Activated CD8-positive, alpha-beta memory T cell treated with anti-CD3 and anti-CD28 coated beads for 48 hours (primary cell): Measurements from ENCODE around the gene ACVR2B.

Experiments
- DNase-seq, 3 experiments: peaks; one replicate each; pipeline ENCODE4 v3.0.0-alpha.2; 2020; ENCODE audit warnings: low read depth in 2 of 3, low spot score in 2 of 3

Gene ACVR2B

GRCh38 chr3:38457111-38458003, 3.7 kb downstream of the ACVR2B start:
- no peak for DNase-seq

GRCh38 chr3:38458796-38459498, 5.3 kb downstream of the ACVR2B start:
- no peak for DNase-seq

GRCh38 chr3:38459499-38460048, 5.9 kb downstream of the ACVR2B start:
- DNase-seq, result no peak

GRCh38 chr3:38460377-38461270, 6.9 kb downstream of the ACVR2B start:
- DNase-seq, result no peak

- DNase-seq, result no peak
Measured at GRCh38 chr3:38465588-38466154, 12.0 kb downstream of the ACVR2B start.

GRCh38 chr3:38468765-38469164, 15.1 kb downstream of the ACVR2B start:
- DNase-seq, result no peak

GRCh38 chr3:38469852-38470251, 16.2 kb downstream of the ACVR2B start:
- DNase-seq, result no peak

- DNase-seq, result no peak
Measured at GRCh38 chr3:38471260-38471857, 17.7 kb downstream of the ACVR2B start.

- DNase-seq, result no peak
Measured at GRCh38 chr3:38472342-38472741, 18.7 kb downstream of the ACVR2B start.

GRCh38 chr3:38473229-38473628, 19.5 kb downstream of the ACVR2B start:
- no peak for DNase-seq

GRCh38 chr3:38474928-38475605, 21.4 kb downstream of the ACVR2B start:
- DNase-seq, result no peak

- DNase-seq, result no peak
Measured at GRCh38 chr3:38475716-38476115, 22.0 kb downstream of the ACVR2B start.

- DNase-seq, result no peak
Measured at GRCh38 chr3:38476157-38476756, 22.6 kb downstream of the ACVR2B start.

- no peak for DNase-seq
Measured at GRCh38 chr3:38477057-38477820, 23.5 kb downstream of the ACVR2B start.

- DNase-seq, result no peak
Measured at GRCh38 chr3:38477839-38478450, 24.3 kb downstream of the ACVR2B start.

GRCh38 chr3:38478901-38479300, 25.2 kb downstream of the ACVR2B start:
- no peak for DNase-seq

- no peak for DNase-seq
Measured at GRCh38 chr3:38479431-38480092, 25.9 kb downstream of the ACVR2B start.

- no peak for DNase-seq
Measured at GRCh38 chr3:38480093-38480445, 26.4 kb downstream of the ACVR2B start.
